AG09309 (cell line): ENCODE measurements around the gene DLD.
"Not testable (repeated sequence)": the region's sequence is repeated elsewhere in the genome, so short reads cannot be mapped to it uniquely, and the experiment has no call there.

Experiments used
- DNase-seq: peaks from one replicate; pipeline ENCODE4 v3.0.0-alpha.2; 2010; ENCODE audit warnings: low read depth
- H3K4me3 ChIP-seq: 2 replicates; pipeline ENCODE4 v1.5.1; 2011; ENCODE audit warnings: mild to moderate bottlenecking, low read depth, low read length, moderate library complexity; ENCODE audit not compliant: control insufficient read depth
- TF ChIP-seq, protein P1 (sequence below): IDR thresholded peaks from 2 replicates; pipeline ENCODE4 v1.5.1; 2011; ENCODE audit warnings: mild to moderate bottlenecking, low read depth, low read length, inconsistent platforms; ENCODE audit not compliant: insufficient read depth, control insufficient read depth; ENCODE audit errors: missing control alignments

The DLD gene

DNA sequence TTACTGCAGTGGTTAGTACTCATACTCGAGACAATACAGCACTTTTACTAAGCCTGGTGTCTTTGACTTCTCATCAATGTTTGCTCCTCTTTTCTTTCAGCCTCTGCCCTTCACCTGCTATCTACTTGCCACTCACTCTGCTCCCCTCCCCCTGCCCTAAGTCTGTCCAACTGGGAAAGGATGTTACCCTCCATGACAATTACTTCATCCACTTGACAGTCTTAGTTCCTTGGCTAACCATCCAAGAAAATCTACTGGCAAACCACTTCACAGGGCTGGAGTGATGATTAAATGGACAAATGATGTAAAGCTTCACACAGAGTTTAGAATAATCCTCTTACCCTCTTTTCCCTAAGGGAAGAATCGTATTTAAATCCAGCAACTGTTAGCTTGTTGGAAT, 8.2 kb upstream of the DLD start:
- H3K4me3 ChIP-seq, result no peak overlapping the region
- no peak for DNase-seq
- TF ChIP-seq, protein P1, sequence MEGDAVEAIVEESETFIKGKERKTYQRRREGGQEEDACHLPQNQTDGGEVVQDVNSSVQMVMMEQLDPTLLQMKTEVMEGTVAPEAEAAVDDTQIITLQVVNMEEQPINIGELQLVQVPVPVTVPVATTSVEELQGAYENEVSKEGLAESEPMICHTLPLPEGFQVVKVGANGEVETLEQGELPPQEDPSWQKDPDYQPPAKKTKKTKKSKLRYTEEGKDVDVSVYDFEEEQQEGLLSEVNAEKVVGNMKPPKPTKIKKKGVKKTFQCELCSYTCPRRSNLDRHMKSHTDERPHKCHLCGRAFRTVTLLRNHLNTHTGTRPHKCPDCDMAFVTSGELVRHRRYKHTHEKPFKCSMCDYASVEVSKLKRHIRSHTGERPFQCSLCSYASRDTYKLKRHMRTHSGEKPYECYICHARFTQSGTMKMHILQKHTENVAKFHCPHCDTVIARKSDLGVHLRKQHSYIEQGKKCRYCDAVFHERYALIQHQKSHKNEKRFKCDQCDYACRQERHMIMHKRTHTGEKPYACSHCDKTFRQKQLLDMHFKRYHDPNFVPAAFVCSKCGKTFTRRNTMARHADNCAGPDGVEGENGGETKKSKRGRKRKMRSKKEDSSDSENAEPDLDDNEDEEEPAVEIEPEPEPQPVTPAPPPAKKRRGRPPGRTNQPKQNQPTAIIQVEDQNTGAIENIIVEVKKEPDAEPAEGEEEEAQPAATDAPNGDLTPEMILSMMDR, result no peak

DNA sequence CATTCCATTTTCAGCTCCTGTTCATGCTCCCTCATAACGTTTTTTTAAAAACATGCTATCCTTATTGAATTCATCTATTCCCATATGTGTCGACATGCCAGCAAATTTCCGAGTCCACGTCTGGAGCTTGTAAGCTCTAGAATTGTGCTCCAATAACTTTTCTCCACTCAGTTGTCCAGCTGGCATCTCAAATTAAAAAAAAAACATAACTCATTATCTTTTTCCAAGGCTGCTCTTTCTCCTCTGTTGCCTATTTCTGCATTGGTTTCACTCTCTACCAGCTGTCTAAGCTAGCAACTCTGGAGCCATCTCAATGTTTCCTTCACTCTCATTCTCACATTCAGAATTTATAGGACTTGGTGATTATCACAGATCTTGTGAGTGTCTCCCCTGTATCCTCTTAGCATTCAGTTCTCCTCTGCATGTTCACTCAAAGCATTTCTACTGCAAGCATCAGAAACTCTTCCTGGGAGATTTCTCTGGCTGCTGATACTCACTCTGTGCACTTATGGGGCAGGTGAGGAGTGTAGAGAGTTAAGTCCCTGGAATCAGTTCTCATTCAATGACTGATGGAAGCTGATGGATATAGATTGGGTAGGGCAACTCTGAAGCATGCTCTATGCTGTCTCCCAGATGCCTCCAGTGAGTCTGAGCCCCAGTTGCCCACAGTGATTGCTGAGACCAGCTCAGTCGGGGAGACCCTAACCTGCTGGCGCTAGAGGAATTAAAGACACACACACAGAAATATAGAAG, 6.7 kb upstream of the DLD start:
- DNase-seq, result no peak
- TF ChIP-seq, protein P1, result no peak
- no peak overlapping the region for H3K4me3 ChIP-seq

DNA sequence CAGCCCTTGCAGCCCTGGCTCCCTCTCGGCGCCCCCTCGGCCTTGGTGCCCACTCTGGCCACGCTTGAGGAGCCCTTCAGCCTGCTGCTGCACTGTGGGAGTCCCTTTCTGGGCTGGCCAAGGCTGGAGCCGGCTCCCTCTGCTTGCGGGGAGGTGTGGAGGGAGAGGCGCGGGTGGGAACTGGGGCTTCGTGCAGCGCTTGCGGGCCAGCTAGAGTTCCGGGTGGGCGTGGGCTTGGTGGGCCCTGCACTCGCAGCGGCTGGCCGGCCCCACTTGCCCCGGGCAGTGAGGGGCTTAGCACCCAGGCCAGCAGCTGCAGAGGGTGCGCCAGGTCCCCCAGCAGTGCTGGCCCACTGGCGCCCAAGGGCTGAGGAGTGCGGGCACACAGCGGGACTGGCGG, 3.2 kb upstream of the DLD start:
- not testable (repeated sequence) for DNase-seq, H3K4me3 ChIP-seq

DNA sequence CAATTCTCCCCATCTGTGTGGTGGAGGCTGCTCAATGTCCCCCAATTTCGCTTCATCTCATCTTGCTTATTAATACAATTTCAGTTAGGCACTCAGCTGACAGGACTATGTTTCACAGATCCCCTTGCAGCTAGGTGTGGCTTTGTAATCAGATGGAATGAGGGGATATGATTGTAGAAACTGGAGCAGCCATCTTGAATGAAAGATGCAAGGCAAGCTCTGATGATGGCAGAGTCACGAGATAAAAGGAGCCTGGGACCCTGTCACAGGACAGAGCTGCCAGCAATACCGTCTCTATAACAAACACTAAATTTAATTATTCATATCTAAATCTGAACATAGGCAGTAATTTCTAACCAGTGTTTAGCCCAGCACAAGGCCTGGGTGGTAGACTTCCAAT, 991 bp upstream of the DLD start:
- DNase-seq, result no peak
- TF ChIP-seq, protein P1, result no peak
- no peak overlapping the region for H3K4me3 ChIP-seq

DNA sequence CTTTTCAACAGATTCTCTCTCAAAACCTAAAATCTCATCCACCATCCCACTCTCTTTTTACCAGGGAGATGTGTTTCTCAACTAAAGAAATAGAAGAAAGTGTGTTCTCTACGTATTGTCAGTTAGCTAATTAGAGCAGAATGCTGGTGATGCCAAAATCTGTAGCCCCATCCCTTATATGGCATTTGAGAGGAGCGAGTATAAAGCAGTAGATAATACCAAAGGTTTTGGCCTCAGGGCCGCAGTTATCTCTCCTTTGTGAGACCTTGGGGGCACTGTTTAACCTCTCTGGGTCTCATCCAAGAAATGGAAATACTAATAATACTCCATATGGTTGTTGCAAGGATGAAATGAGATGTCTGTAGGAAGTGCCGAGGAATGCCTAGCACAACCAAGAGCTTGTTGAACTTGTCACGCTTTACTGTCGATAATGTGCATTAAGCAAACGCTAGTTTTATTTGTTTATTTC, 456 bp upstream of the DLD start:
- peak overlapping the region; percentile 54 for H3K4me3 ChIP-seq
- no peak for DNase-seq
- TF ChIP-seq, protein P1, result no peak

DNA sequence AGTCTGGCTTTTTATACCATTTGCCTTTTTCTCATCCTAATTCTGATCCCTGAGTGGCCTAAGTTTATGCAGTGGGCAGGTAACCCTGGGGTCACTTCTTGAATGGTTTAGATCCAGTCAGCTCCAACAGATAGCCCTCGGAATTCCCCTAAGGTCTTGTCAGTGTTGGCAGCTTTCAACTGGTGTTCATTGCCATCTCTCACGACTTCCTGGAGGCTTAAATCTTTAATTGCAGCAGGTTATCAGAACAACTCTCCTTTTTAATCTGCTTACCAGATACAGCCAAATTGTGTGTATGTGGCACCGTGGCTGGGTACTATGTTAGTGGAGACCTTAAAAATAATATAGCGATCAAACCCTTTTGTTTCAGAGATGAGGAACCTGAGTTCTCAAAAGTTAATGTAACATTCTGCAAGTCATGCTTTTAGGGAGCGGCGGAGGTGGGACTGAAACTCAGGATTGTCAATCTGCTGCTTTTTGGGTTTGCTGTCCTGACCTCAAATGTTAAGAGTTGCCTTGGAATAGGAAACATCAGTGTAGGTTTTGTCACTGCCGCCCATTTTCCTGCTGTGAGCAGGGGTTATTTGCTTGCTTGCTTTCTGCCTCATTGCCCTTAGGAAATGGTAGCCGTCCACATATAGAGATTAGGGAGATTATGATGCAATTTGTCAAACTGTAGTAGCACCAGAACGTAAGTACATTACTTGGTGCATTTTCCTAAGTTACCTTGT, 818 bp downstream of the DLD start:
- no peak for DNase-seq
- H3K4me3 ChIP-seq, result peak overlapping the region; percentile 54
- TF ChIP-seq, protein P1, result no peak

DNA sequence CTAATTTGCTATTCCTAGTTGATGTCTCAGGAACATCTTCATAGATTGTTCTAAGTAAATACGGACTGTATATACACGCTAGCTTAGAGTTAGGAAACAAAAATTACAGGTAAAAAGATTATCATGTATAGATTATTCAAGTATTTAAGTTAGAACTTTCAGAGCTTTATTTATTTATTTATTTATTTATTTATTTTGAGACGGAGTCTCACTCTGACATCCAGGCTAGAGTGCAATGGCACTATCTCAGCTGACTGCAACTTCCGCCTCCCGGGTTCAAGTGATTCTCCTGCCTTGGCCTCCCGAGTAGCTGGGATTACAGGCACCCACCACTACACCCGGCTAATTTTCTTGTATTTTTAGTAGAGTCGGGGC, 1.4 kb downstream of the DLD start:
- DNase-seq, result not testable (repeated sequence)

DNA sequence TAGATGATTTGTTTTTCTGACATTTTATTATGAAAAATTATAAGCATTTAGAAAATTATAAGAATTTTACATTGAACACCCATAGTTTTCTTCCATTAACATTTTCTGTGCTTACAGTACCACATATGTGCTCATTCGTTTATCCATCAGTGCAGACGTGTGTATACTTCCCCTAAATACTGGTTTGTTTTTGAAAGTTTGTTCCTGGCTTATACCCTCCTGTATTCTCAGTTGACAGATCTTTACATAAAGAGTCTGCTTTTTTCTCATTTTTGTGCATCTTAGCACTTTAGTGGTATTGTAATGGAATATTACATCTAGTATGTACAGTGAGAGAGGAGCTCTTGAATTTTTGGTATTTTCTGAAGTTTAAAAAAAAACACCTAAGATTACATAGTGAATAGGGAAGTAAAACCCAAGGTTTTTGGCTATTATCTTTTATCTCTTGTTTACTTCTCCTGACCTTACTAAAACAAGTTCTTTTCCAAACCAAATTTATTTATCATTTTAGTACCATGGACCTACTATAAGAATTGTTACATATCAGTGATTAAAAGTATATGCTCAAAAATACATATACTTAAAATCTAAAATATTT, 8.1 kb downstream of the DLD start:
- TF ChIP-seq, protein P1, result no peak
- no peak overlapping the region for H3K4me3 ChIP-seq
- no peak for DNase-seq

More for the DNA sequence above, 1.4 kb downstream of the DLD start:
- H3K4me3 ChIP-seq, result not testable (repeated sequence)
